LNCAP (cell line): ENCODE data around the gene ABCC5.

Experiments
- CTCF ChIP-seq: fragments of 450-650 bp; IDR thresholded peaks from 2 replicates; pipeline ENCODE4 v1.5.1; 2017; ENCODE audit warnings: mild to moderate bottlenecking

ABCC5 gene

GRCh38 chr3:183873914-183874313 lies 143.8 kb downstream of the ABCC5 start:
- no peak for TF ChIP-seq CTCF

- no peak for TF ChIP-seq CTCF
These were observed 146.1 kb downstream of the ABCC5 start for GRCh38 chr3:183871541-183871940.

- no peak for TF ChIP-seq CTCF
These were observed 147.1 kb downstream of the ABCC5 start for GRCh38 chr3:183870563-183870962.
